ENCODE data around the gene CLASRP.

DNA sequence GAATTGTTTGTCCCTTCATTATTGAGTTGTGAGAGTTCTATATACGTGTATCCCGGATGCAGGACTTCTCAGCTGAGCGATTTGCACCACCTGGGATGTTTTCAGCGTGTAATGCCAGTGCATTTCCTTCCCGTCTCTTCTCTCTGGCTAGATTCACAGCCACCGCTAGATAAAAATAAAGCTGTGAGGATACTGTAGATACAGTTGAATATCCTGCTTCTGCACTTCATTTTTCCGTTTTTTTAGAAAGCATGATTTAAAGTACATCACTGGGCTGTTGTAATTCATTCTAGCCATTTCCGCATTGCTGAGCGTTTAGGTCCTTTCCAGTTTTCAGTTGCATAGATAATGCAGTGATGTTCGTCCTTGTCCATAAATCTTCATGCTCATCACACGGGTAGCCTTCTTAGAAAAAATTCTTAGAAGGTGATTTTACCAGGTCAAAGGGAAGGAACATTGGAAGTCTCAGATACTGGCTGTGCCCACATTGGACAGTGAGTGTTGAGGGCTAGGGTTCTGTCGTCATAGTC lies 68.8 kb downstream of the CLASRP start:
- TF ChIP-seq, protein P1, sequence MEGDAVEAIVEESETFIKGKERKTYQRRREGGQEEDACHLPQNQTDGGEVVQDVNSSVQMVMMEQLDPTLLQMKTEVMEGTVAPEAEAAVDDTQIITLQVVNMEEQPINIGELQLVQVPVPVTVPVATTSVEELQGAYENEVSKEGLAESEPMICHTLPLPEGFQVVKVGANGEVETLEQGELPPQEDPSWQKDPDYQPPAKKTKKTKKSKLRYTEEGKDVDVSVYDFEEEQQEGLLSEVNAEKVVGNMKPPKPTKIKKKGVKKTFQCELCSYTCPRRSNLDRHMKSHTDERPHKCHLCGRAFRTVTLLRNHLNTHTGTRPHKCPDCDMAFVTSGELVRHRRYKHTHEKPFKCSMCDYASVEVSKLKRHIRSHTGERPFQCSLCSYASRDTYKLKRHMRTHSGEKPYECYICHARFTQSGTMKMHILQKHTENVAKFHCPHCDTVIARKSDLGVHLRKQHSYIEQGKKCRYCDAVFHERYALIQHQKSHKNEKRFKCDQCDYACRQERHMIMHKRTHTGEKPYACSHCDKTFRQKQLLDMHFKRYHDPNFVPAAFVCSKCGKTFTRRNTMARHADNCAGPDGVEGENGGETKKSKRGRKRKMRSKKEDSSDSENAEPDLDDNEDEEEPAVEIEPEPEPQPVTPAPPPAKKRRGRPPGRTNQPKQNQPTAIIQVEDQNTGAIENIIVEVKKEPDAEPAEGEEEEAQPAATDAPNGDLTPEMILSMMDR (IDR thresholded peaks at IDR 0.05), result no peak
- no peak for TF ChIP-seq POLR2A (IDR thresholded peaks at IDR 0.05; ENCODE audit: low read length)

Measured in A549 (cell line).